OCI-LY3 (cell line): Measurements from ENCODE around the gene ITSN1.
"Not testable (repeated sequence)": the region's sequence is repeated elsewhere in the genome, so short reads cannot be mapped to it uniquely, and the experiment has no call there.

ENCODE experiments used
- H2AFZ ChIP-seq: fragments of 200-600, 300-600 bp; shearing (Covaris generic); 2 replicates; pipeline ENCODE4 v1.6.0; 2014; ENCODE audit warnings: antibody characterized with exemption, low read depth, low read length
- H3K27ac ChIP-seq: fragments of 200-600, 300-600 bp; sonication (generic); 2 replicates; pipeline ENCODE4 v1.5.1; 2014; ENCODE audit warnings: mild to moderate bottlenecking, low read length, moderate library complexity, mixed read lengths
- H3K27me3 ChIP-seq: fragments of 200-600, 300-600 bp; sonication (generic); 2 replicates; pipeline ENCODE4 v1.6.1; 2014; ENCODE audit warnings: low read depth, low read length, mixed read lengths
- H3K36me3 ChIP-seq: fragments of 200-600, 300-600 bp; sonication (generic); replicated peaks from 2 replicates; pipeline ENCODE3; 2014; ENCODE audit warnings: low read depth, low read length, mixed read lengths
- H3K4me1 ChIP-seq: fragments of 300-600, 200-600 bp; sonication (generic); 2 replicates; pipeline ENCODE4 v1.6.1; 2014; ENCODE audit warnings: low read length, mixed read lengths
- H3K4me2 ChIP-seq: fragments of 200-600, 300-600 bp; sonication (generic); 2 replicates; pipeline ENCODE4 v1.6.1; 2014; ENCODE audit warnings: low read length, mixed read lengths
- H3K4me3 ChIP-seq: fragments of 300-600, 200-600 bp; sonication (generic); 2 replicates; pipeline ENCODE4 v1.5.1; 2014; ENCODE audit warnings: antibody characterized with exemption, mild to moderate bottlenecking, low read length, moderate library complexity
- H3K79me2 ChIP-seq: fragments of 300-600, 200-600 bp; shearing (Covaris generic); 2 replicates; pipeline ENCODE4 v1.6.1; 2014; ENCODE audit warnings: mild to moderate bottlenecking, low read length, mixed read lengths
- H3K9ac ChIP-seq: fragments of 300-600, 200-600 bp; shearing (Covaris generic); 2 replicates; pipeline ENCODE4 v1.6.0; 2014; ENCODE audit warnings: mild to moderate bottlenecking, low read length, moderate library complexity
- H3K9me3 ChIP-seq: fragments of 200-600, 300-600 bp; shearing (Covaris generic); 2 replicates; pipeline ENCODE4 v1.6.1; 2014; ENCODE audit warnings: low read length, mixed read lengths; ENCODE audit not compliant: insufficient read depth
- H4K20me1 ChIP-seq: fragments of 200-600, 300-600 bp; sonication (generic); 2 replicates; pipeline ENCODE4 v1.6.1; 2016; ENCODE audit warnings: low read length, mixed read lengths; ENCODE audit not compliant: insufficient read depth
- EZH2phosphoT487 ChIP-seq: fragments of 200-600 bp; shearing (Covaris generic); IDR thresholded peaks from 2 replicates; pipeline ENCODE4 v1.6.1; 2018; ENCODE audit warnings: antibody characterized with exemption, mixed run types, low read depth
- TF ChIP-seq, protein P1 (sequence below): fragments of 200-600, 300-600 bp; sonication (generic); IDR thresholded peaks from 2 replicates; pipeline ENCODE4 v1.5.1; 2014; ENCODE audit warnings: antibody characterized with exemption, low read length, low read depth

The ITSN1 gene

GRCh38 chr21:33708874-33709273 lies 66.6 kb downstream of the ITSN1 start:
- Histone ChIP-seq H4K20me1 (no peaks in the 10 kb centered on the region), H3K4me2 (no peak overlapping the region)

GRCh38 chr21:33712022-33712803 lies 69.9 kb downstream of the ITSN1 start:
- Histone ChIP-seq H2AFZ (no peak overlapping the region), H3K79me2 (no peaks in the 10 kb centered on the region)
- TF ChIP-seq EZH2phosphoT487 = no peak
- TF ChIP-seq, protein P1, sequence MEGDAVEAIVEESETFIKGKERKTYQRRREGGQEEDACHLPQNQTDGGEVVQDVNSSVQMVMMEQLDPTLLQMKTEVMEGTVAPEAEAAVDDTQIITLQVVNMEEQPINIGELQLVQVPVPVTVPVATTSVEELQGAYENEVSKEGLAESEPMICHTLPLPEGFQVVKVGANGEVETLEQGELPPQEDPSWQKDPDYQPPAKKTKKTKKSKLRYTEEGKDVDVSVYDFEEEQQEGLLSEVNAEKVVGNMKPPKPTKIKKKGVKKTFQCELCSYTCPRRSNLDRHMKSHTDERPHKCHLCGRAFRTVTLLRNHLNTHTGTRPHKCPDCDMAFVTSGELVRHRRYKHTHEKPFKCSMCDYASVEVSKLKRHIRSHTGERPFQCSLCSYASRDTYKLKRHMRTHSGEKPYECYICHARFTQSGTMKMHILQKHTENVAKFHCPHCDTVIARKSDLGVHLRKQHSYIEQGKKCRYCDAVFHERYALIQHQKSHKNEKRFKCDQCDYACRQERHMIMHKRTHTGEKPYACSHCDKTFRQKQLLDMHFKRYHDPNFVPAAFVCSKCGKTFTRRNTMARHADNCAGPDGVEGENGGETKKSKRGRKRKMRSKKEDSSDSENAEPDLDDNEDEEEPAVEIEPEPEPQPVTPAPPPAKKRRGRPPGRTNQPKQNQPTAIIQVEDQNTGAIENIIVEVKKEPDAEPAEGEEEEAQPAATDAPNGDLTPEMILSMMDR = no peak

More at GRCh38 chr21:33708874-33709273, 66.6 kb downstream of the ITSN1 start:
- Histone ChIP-seq H3K9ac (no peak overlapping the region), H2AFZ (no peak overlapping the region), H3K27ac (no peak overlapping the region), H3K27me3 (no peaks in the 10 kb centered on the region), H3K36me3 (no peaks in the 10 kb centered on the region), H3K79me2 (no peaks in the 10 kb centered on the region), H3K4me1 (no peaks in the 10 kb centered on the region), H3K4me3 (no peak overlapping the region), H3K9me3 (no peaks in the 10 kb centered on the region)
- TF ChIP-seq, protein P1 = no peak
- TF ChIP-seq EZH2phosphoT487 = no peak

DNA sequence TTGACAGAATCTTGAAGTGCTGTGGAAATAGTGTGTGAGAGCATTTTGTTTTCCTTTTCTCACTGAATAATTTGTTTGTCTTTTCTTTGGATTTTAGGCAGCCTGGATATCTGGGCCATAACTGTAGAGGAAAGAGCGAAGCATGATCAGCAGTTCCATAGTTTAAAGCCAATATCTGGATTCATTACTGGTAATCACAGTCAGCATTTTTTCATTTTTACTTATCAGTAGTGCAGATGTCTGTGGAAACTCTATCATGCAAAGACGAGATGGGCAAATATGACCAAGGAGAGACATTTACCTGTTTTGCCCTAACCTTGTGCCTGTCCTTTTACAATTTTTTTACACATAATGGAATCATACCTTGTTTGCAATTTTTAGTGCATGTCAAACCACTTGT lies 78.8 kb downstream of the ITSN1 start:
- Histone ChIP-seq H3K27ac (no peak overlapping the region), H2AFZ (no peak overlapping the region)

More at GRCh38 chr21:33712022-33712803, 69.9 kb downstream of the ITSN1 start:
- peaks cover 3% of the 10 kb centered on the region; the same call in 1 of the 2 replicates for H3K4me1 ChIP-seq
- H3K27me3 ChIP-seq = no peaks in the 10 kb centered on the region
- no peaks in the 10 kb centered on the region for H3K9me3 ChIP-seq
- H3K9ac ChIP-seq = no peak overlapping the region
- no peak overlapping the region for H3K27ac ChIP-seq
- H4K20me1 ChIP-seq = no peaks in the 10 kb centered on the region
- H3K4me3 ChIP-seq = no peak overlapping the region
- no peaks in the 10 kb centered on the region for H3K36me3 ChIP-seq
- H3K4me2 ChIP-seq = no peak overlapping the region

GRCh38 chr21:33729139-33729538 lies 86.8 kb downstream of the ITSN1 start:
- not testable (repeated sequence) for H3K79me2 ChIP-seq, H3K27me3 ChIP-seq, H3K27ac ChIP-seq, H3K4me3 ChIP-seq, H3K4me1 ChIP-seq, H2AFZ ChIP-seq, H4K20me1 ChIP-seq, H3K4me2 ChIP-seq, H3K36me3 ChIP-seq, H3K9ac ChIP-seq, H3K9me3 ChIP-seq

More for the DNA sequence above, 78.8 kb downstream of the ITSN1 start:
- Histone ChIP-seq H3K36me3 (no peaks in the 10 kb centered on the region), H3K27me3 (no peaks in the 10 kb centered on the region), H3K4me3 (no peak overlapping the region), H3K4me1 (peaks cover 3% of the 10 kb centered on the region; the same call in 1 of the 2 replicates), H4K20me1 (no peaks in the 10 kb centered on the region), H3K9ac (no peak overlapping the region), H3K79me2 (no peaks in the 10 kb centered on the region), H3K9me3 (no peaks in the 10 kb centered on the region), H3K4me2 (no peak overlapping the region)
- TF ChIP-seq, protein P1 = no peak
- no peak for TF ChIP-seq EZH2phosphoT487
